Activated CD4-positive, alpha-beta T cell treated with anti-CD3 and anti-CD28 coated beads for 1 hour (primary cell): ENCODE data around the gene MC2R.

Source experiments
- DNase-seq: peaks from one replicate; pipeline ENCODE4 v3.0.0-alpha.2; 2020

The MC2R gene

GRCh38 chr18:13915391-13915790, at the start of gene MC2R:
Gene MC2R, minus strand, starts transcription at chr18:13915536. Its CDS starts 30,018 bp downstream, at chr18:13885518.
- DNase-seq: no peak

- DNase-seq: no peak
These were observed 30.5 kb upstream of the MC2R start for GRCh38 chr18:13945811-13946210.

DNA sequence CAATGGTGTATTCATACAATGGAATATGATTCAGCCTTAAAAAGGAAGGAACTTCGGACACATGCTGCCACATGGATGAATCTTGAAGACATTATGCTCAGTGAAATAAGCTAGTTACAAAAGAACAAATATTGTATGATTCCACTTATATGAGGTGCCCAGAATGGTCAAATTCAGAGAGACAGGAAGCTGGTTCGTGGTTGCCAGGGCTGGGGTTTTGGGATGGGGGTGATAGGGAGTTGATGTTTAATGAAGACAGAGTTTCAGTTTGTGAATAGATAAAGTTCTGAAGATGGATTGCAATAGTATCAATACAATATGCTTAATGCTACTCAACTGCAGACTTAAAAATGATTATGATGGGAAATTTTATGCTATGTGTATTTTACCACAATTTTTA, 28.0 kb upstream of the MC2R start:
- DNase-seq: no peak

DNA sequence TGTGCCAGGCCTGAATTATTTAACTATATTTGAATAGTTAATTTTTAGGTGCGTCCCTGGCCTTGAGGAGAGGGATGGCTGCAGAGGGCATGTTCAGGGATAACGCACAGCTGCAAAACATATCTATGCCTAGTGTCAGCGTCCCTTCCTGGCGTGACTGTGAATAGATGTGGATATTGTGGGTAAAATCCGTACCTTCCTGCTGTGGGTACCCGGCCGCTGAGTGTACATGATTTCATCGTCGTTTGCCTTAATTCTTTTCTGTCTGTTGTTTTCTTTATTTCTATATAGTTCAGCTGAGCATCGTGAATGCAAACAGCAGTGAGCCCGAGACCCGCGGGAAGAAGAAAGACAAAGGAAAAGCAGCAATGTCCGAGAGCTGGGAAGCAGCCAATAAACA, 25.0 kb upstream of the MC2R start:
- DNase-seq: no peak

GRCh38 chr18:13934676-13935075, 19.3 kb upstream of the MC2R start:
- no peak for DNase-seq

GRCh38 chr18:13934058-13934457, 18.7 kb upstream of the MC2R start:
- no peak for DNase-seq

DNA sequence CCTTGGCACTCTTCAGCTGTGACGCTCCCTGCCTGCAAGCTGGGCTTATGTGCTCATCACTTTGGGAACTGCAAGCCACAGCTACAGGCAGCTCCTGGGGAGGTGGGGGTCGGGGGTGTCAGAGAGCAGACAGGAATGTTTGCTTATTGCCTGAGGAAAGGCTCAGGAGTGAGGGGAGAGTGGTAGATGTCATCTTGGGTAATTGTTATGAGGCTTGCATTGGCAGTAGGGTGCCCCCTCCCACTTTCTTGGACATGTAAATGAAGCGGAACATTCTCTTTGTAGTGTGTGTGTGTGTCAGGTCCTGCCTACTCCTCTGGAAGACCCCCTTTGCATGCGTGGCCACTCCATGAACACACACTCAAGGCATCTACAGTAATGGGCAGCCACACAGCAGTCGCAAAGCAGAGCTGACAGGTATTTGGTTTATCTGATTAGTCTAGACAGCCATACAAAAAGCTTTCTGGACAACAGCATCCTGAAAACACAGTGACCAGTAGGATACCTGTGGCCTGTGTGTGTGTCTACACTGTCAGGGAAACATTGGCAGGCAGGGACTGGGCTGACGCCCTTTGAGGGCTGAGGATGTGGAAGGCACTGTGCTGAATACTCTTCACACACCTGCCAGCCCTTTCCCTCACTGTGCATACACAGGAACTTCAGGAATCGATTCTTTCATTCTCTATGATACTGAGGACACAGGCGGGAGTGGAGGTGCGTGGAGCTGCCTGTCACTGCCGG, 17.1 kb upstream of the MC2R start:
- DNase-seq: no peak

GRCh38 chr18:13930964-13931363, 15.6 kb upstream of the MC2R start:
- DNase-seq: no peak

DNA sequence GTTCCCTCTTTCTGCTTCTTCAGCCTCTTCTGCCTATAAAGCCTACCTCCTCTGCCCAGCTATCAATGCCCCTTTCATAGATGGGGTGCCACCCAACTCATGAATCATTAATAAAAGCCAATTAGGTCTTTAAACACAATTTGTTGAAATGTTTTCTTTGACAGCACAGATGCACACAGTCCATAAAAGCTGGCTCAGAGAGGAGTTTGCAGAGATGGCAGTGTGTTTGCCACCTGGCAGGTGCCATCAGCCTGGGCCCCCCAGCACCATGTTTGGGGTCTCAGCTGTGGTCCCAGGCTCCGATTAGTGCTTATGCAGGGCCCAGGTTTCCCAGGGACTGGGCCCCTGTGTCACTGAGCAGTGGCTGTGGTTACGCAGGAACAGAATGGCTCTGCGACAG, 7.9 kb upstream of the MC2R start:
- DNase-seq: no peak

DNA sequence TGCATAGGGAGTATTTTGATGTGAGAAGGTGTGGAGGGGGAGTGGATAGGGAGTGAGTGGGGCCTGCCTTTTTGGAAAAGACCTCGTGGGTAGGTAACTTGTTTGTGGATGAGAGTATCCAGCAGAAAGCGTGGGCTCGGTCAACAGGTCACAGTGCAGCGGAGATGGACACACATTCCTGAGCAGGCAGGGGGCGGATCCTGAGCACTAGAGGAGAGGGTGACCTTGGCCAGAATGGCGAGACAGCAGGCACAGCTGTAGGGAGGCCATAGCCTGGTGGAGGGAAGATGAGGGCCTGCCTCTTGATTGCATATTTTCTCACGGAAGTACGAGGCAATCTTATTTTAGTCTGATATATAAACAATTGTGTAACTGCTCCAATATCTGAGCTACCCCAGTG, 3.6 kb upstream of the MC2R start:
- DNase-seq: no peak

DNA sequence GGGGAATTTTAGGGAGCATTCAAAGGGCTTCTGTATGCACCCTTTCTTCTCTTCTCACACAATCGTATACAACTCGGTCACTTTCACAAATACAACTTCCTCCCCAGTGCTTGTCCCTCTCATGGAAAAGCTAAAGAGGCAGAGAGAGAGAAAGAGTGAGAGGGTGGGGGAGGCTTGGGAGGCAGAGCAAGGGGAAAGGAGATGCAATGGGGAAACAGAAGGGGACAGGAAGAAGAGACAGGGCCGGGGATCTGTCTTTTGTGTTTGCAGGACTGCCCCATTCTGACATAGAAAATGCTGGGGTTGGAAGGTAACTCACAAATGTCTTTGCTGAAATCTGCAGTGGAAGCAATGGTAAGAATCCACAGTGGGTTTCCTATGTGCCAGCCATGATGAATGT, 2.1 kb upstream of the MC2R start:
- DNase-seq: no peak

DNA sequence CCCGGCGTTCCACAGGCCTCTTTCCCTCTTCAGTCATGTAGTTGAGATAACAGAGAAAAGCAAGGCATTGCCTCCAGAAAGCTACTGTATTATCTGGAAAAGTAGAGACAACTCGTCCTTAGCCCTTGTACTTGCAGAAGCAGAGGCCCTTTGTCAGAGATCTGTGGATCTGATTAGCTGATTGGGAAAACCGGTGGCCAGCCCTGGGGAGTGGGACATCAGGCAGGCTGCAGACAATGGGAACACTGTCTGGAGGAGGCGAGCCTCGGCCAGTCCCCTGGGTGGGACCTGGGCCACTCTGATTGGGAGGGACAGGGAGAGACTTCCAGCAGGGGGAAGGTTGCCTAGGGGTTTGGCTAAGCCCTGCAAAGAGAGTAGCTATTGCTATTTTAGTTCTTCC, 1.2 kb upstream of the MC2R start:
- no peak for DNase-seq

GRCh38 chr18:13915995-13916431, 677 bp upstream of the MC2R start:
- DNase-seq: no peak

- DNase-seq: no peak
These were observed 580 bp downstream of the MC2R start for GRCh38 chr18:13914756-13915155.

- DNase-seq: no peak
These were observed 1.2 kb downstream of the MC2R start for GRCh38 chr18:13914170-13914569.

DNA sequence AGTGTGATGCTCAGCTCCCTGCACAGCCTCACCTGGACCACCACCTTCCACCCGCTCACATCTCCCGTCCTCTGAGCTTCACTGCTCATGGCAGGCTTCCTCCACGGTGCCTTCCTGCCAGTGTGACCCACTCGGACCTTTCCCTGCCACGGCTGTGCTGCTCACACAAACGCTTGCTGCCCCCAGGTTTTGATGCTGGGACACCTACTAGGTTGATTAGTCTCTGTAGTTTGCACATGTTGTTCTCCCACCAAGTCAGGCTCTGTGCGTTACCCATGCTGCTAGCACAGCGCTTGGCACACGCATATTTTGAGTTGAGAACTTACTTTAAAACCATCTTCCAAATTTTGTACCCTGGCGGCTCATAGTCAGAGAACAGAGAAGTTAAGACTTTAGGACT, 2.1 kb downstream of the MC2R start:
- no peak for DNase-seq

DNA sequence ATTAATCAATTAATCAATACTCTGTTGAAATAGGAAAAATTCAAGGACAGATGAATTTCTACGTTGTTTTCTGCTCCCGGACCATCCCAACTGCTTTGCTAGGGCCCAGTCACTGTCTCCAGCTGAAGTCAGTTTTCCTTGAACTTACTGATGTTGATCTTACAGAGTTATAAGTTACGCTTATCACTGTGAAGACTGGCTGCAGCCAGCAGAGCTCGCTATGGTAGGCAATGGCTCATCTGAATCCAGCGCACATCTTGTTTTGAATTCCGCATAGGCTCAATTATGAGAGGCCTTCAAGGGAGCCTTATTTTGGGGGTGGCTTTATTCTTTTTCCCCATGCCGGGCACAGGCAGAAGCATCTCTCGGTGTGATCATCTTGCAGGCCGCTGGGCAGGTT, 2.7 kb downstream of the MC2R start:
- no peak for DNase-seq

DNA sequence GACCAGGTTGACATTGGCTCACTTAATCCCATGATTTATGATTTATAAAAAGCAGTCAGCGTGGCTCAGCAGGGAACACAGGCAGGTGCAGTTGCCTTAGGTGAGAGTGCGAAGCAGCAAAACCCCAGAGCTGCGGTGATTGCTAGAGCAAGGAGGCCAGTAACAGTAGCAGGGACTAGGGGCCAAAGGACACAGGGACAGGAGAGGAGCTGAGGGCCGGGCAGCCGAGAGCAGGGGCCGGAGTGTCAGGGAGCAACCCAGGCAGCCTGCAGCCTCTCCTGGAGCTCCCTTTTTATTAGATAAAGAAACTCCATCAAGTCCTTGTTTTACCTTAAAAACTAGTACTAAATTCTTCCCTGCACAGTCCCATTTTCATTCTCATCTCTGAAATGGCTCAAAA, 4.3 kb downstream of the MC2R start:
- DNase-seq: no peak

- no peak for DNase-seq
These were observed 4.8 kb downstream of the MC2R start for GRCh38 chr18:13910501-13910900.

DNA sequence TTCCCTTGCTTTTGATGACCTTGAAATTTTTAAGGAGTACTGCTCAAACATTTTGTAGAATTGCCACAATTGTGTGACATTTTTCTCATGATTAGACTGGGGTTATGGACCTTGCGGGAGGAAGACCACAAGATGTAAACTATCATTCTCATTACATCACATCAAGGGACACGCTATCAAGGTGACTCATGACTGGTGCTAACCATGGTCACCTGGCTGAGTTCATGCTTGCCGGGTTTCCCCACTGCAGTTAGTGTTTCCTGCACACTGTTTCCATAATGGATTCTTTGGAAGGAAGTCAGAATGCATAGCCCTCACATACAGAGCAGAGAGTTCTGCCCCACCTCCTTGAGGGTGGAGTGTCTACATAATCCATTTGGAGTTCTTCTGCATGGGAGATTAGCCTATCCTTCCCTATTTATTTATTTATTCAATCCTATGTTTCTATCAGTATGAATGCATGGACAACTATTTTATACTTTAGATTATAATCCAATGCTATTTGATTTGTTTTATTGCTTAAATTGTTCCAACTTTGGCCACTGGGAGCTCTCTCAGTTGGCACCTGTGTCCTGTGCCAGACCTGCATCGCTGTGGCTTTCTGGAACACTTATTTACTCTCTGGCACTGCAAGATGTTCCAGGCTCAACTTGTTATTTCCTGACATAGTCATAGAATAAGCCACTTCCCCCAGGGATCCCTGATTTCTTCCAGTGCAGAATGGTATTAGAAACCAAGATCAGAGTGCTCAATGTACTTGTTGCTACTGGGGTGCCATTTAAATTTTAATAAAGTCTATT, 6.0 kb downstream of the MC2R start:
- DNase-seq: no peak

- no peak for DNase-seq
These were observed 14.7 kb downstream of the MC2R start for GRCh38 chr18:13900633-13901032.

DNA sequence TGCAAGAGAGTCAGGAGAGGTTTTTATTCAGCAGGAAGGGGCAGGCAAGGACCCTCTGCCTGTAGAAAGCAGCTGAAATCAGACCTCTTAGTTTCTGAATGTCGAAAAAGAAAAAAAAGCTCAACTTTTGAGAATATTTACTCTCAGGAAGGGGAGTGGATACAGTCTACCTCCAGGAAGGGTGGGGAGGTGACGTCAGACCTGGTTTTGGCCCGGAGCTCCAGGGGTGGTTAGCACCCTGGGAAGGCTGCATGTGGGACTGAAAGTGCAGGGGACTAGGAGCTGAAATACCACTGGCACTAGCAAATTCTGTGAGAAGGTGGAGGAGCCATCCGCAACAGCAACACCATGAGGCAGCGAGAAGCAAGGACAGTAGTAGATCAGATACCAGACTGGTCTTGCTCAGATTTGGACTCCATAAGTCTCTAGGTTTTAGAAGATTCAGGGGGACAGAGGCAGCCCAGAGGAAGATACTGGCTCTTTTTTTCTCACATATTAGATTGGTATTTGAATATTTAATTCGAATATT, 19.8 kb downstream of the MC2R start:
- no peak for DNase-seq

GRCh38 chr18:13894531-13894930, 20.8 kb downstream of the MC2R start:
- DNase-seq: no peak

GRCh38 chr18:13893418-13893760, 21.9 kb downstream of the MC2R start:
- no peak for DNase-seq
